SU-DHL-6 (cell line): Measurements from ENCODE around the gene CWC27.

ENCODE experiments used
- H2AFZ ChIP-seq: fragments of 200-600 bp; sonication (generic); 2 replicates; pipeline ENCODE4 v1.6.1; 2014; ENCODE audit warnings: low read depth, mild to moderate bottlenecking, moderate library complexity, mixed read lengths, antibody characterized with exemption, low read length; ENCODE audit not compliant: severe bottlenecking
- H3F3A ChIP-seq: fragments of 200-600 bp; shearing (Covaris generic); 2 replicates; pipeline ENCODE4 v1.6.0; 2016; ENCODE audit warnings: antibody characterized with exemption, mild to moderate bottlenecking; ENCODE audit not compliant: insufficient read depth
- H3K27ac ChIP-seq: fragments of 200-600 bp; sonication (generic); 2 replicates; pipeline ENCODE4 v1.5.1; 2016; ENCODE audit warnings: low read depth, mild to moderate bottlenecking, low read length, moderate library complexity, mixed read lengths
- H3K27me3 ChIP-seq: fragments of 200-600 bp; sonication (generic), shearing (Covaris generic); 2 replicates; pipeline ENCODE4 v1.6.0; 2014; ENCODE audit warnings: mild to moderate bottlenecking, low read length
- H3K36me3 ChIP-seq: fragments of 200-600 bp; sonication (generic); 2 replicates; pipeline ENCODE4 v1.6.1; 2014; ENCODE audit warnings: mild to moderate bottlenecking, low read length, mixed read lengths
- H3K4me2 ChIP-seq: fragments of 300-600, 200-600 bp; shearing (Covaris generic), sonication (generic); 2 replicates; pipeline ENCODE4 v1.6.0; 2014; ENCODE audit warnings: low read length, low read depth, mild to moderate bottlenecking; ENCODE audit not compliant: poor library complexity, severe bottlenecking
- H3K4me3 ChIP-seq: fragments of 200-600 bp; sonication (generic); 2 replicates; pipeline ENCODE4 v1.5.1; 2014; ENCODE audit warnings: antibody characterized with exemption, low read length, mild to moderate bottlenecking, mixed read lengths; ENCODE audit not compliant: insufficient read depth, poor library complexity, severe bottlenecking
- H3K79me2 ChIP-seq: fragments of 200-600 bp; sonication (generic); 2 replicates; pipeline ENCODE4 v1.6.1; 2014; ENCODE audit warnings: mild to moderate bottlenecking, low read length, moderate library complexity; ENCODE audit not compliant: insufficient read depth
- H3K9ac ChIP-seq: fragments of 200-600 bp; sonication (generic); 2 replicates; pipeline ENCODE4 v1.7.0; 2014; ENCODE audit warnings: mild to moderate bottlenecking, low read length
- H3K9me2 ChIP-seq: fragments of 200-600 bp; sonication (generic); replicated peaks from 2 replicates; pipeline ENCODE4 v1.6.1; 2014; ENCODE audit warnings: low read length; ENCODE audit not compliant: insufficient read depth
- H3K9me3 ChIP-seq: fragments of 200-600 bp; sonication (generic); 2 replicates; pipeline ENCODE4 v1.6.1; 2014; ENCODE audit warnings: low read length, mixed read lengths; ENCODE audit not compliant: insufficient read depth
- H4K20me1 ChIP-seq: fragments of 200-600 bp; sonication (generic); 2 replicates; pipeline ENCODE4 v1.6.1; 2014; ENCODE audit warnings: low read depth, mild to moderate bottlenecking, antibody characterized with exemption, low read length, moderate library complexity, mixed read lengths
- EZH2phosphoT487 ChIP-seq: fragments of 200-600 bp; sonication (generic), shearing (Covaris generic); conservative IDR thresholded peaks from 2 replicates; pipeline ENCODE4 v1.6.1; 2018; ENCODE audit warnings: mild to moderate bottlenecking, antibody characterized with exemption, low read length, moderate library complexity, mixed read lengths
- TF ChIP-seq, protein P1 (sequence below): fragments of 200-600 bp; sonication (generic); IDR thresholded peaks from one replicate; pipeline ENCODE4 v1.5.1; 2017; ENCODE audit warnings: antibody characterized with exemption, mild to moderate bottlenecking, low read length, moderate library complexity; ENCODE audit not compliant: insufficient read depth, poor library complexity, severe bottlenecking

CWC27 gene

DNA sequence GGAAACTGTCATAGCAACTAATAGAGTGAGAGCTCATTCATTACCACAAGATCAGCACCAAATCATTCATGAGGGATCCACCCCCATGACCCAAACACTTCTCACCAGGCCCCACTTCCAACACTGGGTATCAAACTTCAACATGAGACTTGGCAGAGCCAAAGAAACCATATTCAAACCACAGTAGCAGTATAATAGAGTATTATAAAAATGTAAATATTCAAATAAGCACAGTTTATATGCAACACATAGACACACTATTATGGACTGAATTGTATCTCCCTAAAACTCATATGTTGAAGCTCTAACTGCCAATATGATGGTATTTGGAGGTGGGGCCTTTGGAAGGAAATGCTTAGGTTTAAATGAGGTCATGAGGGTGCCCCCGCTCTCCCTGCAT is 240.5 kb downstream of the CWC27 start:
- Histone ChIP-seq H3F3A (no peaks in the 10 kb centered on the region), H3K79me2 (no peaks in the 10 kb centered on the region), H3K4me3 (no peak overlapping the region), H3K27ac (no peak overlapping the region), H2AFZ (no peak overlapping the region), H3K27me3 (no peaks in the 10 kb centered on the region), H3K4me2 (no peak overlapping the region), H3K36me3 (no peaks in the 10 kb centered on the region), H3K9me2 (no peaks in the 10 kb centered on the region), H4K20me1 (no peaks in the 10 kb centered on the region), H3K9me3 (no peaks in the 10 kb centered on the region), H3K9ac (no peak overlapping the region)
- no peak for TF ChIP-seq EZH2phosphoT487
- TF ChIP-seq, protein P1, sequence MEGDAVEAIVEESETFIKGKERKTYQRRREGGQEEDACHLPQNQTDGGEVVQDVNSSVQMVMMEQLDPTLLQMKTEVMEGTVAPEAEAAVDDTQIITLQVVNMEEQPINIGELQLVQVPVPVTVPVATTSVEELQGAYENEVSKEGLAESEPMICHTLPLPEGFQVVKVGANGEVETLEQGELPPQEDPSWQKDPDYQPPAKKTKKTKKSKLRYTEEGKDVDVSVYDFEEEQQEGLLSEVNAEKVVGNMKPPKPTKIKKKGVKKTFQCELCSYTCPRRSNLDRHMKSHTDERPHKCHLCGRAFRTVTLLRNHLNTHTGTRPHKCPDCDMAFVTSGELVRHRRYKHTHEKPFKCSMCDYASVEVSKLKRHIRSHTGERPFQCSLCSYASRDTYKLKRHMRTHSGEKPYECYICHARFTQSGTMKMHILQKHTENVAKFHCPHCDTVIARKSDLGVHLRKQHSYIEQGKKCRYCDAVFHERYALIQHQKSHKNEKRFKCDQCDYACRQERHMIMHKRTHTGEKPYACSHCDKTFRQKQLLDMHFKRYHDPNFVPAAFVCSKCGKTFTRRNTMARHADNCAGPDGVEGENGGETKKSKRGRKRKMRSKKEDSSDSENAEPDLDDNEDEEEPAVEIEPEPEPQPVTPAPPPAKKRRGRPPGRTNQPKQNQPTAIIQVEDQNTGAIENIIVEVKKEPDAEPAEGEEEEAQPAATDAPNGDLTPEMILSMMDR = no peak

DNA sequence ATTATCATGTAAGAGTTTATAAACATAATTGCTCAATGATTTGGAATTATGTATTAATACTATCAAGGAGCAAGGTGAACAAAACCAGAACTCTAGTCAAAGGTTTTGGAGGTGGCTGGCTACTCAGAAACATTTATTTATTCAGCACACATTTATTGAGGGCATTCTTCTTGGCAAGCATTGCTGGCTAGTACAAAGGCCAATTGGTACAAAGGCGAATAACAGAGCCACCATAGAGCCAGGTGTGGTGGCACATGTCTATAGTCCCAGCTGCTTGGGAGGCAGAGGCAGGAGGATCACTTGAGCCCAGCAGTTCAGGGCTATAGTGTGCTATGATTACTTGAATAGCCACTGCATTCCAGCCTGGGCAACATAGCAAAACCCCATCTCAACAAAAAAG is 242.1 kb downstream of the CWC27 start:
- Histone ChIP-seq H3K9ac (no peak overlapping the region), H3K4me2 (no peak overlapping the region), H3K36me3 (no peaks in the 10 kb centered on the region), H3F3A (no peaks in the 10 kb centered on the region), H3K27ac (no peak overlapping the region), H2AFZ (no peak overlapping the region), H3K4me3 (no peak overlapping the region), H4K20me1 (no peaks in the 10 kb centered on the region), H3K27me3 (no peaks in the 10 kb centered on the region), H3K9me2 (no peaks in the 10 kb centered on the region), H3K9me3 (no peaks in the 10 kb centered on the region), H3K79me2 (no peaks in the 10 kb centered on the region)
- TF ChIP-seq, protein P1 = no peak
- TF ChIP-seq EZH2phosphoT487 = no peak

DNA sequence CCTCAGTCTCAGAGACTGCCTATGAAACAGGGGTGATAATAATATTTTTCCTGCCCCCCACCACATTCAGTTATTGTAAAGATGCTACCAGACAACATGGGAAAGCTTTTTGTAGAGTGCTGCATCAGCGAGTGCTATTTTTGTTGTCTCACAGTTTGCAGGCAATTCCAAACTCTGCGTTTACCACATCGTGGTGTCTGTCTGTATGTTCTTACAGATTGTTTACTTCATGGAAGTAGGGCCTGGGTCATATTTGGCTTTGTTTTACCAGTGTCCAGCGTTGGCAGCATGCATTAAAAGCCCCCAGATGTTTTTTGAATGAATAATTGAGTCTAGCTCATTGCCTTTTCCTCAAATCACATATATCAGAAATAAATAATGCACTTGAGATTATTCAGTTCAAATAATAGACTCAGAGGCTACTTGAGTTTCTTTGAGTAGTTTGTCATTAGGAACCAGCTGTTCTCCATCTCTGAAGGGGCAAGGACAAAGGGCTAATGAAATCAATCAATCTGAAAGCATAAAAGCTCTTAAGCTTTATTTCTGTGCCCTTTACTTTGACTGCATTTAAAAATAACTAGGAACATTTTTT is 243.7 kb downstream of the CWC27 start:
- Histone ChIP-seq H3K9me2 (no peaks in the 10 kb centered on the region), H3K27ac (no peak overlapping the region), H2AFZ (no peak overlapping the region), H3K4me2 (no peak overlapping the region), H3K9ac (no peak overlapping the region), H3K79me2 (no peaks in the 10 kb centered on the region), H3F3A (no peaks in the 10 kb centered on the region), H3K27me3 (no peaks in the 10 kb centered on the region), H4K20me1 (no peaks in the 10 kb centered on the region), H3K36me3 (no peaks in the 10 kb centered on the region), H3K9me3 (no peaks in the 10 kb centered on the region), H3K4me3 (no peak overlapping the region)
- TF ChIP-seq EZH2phosphoT487 = no peak
- TF ChIP-seq, protein P1 = no peak
